Breast epithelium (tissue), 3 donors: ENCODE data around the gene ANO3.

Source experiments
- POLR2A ChIP-seq: fragments of 450-650 bp; IDR thresholded peaks from one replicate; pipeline ENCODE4 v1.6.1; 2016; ENCODE audit warnings: antibody characterized with exemption, mild to moderate bottlenecking, moderate library complexity
- POLR2AphosphoS5 ChIP-seq, 3 donors: sonication (generic); formaldehyde crosslinking; IDR thresholded peaks; one replicate each; pipeline ENCODE4 v1.6.1; 2017; ENCODE audit warnings: antibody characterized with exemption in 3 of 3
- TF ChIP-seq, protein P1 (sequence below), 3 donors: fragments of 450-650 bp; IDR thresholded peaks; one replicate each; pipeline ENCODE4 v1.5.1; 2016 to 2017; ENCODE audit warnings: antibody characterized with exemption in 3 of 3, mild to moderate bottlenecking in 3 of 3, moderate library complexity in 3 of 3

GRCh38 chr11:26608507-26609146 lies 276.7 kb downstream of the ANO3 start:
- TF ChIP-seq, protein P1, sequence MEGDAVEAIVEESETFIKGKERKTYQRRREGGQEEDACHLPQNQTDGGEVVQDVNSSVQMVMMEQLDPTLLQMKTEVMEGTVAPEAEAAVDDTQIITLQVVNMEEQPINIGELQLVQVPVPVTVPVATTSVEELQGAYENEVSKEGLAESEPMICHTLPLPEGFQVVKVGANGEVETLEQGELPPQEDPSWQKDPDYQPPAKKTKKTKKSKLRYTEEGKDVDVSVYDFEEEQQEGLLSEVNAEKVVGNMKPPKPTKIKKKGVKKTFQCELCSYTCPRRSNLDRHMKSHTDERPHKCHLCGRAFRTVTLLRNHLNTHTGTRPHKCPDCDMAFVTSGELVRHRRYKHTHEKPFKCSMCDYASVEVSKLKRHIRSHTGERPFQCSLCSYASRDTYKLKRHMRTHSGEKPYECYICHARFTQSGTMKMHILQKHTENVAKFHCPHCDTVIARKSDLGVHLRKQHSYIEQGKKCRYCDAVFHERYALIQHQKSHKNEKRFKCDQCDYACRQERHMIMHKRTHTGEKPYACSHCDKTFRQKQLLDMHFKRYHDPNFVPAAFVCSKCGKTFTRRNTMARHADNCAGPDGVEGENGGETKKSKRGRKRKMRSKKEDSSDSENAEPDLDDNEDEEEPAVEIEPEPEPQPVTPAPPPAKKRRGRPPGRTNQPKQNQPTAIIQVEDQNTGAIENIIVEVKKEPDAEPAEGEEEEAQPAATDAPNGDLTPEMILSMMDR (IDR thresholded peaks at IDR 0.05) = no peak
- TF ChIP-seq POLR2A (no peak), POLR2AphosphoS5 (IDR thresholded peaks at IDR 0.05) (no peak)
